ENCODE results near the gene FAM25C. TPM values are rescaled to one million over a fixed set of nuclear protein-coding genes. Genes with fewer than 3 reads are reported as not detected.
"Not testable (repeated sequence)": the region's sequence is repeated elsewhere in the genome, so short reads cannot be mapped to it uniquely, and the experiment has no call there.

FAM25C gene
- total RNA-seq (not detected), polyA plus RNA-seq (not detected), total RNA-seq (not detected)

GRCh38 chr10:47999691-48000090, at the start of gene FAM25C:
FAM25C (minus strand) TSS chr10:47999791; CDS start chr10:47999765, 26 bp downstream.
- H3K4me3 Mint-ChIP-seq; H3K4me1 Mint-ChIP-seq; ATAC-seq; POLR2A ChIA-PET; CTCF ChIA-PET; H3K27me3 ChIP-seq (ENCODE audit: control insufficient read depth in 2 of 2, insufficient read depth in 2 of 2, low read length in 2 of 2); H3K36me3 ChIP-seq (ENCODE audit: control insufficient read depth in 2 of 3, insufficient read depth in 3 of 3, low read length in 3 of 3); H3K4me3 ChIP-seq (ENCODE audit: low read length); H3K27ac Mint-ChIP-seq; H3K9me3 Mint-ChIP-seq; H3K9me3 ChIP-seq (ENCODE audit: control insufficient read depth in 2 of 3, low read length in 3 of 3); intact Hi-C loops (cut with micrococcal nuclease); H3K27ac ChIP-seq (ENCODE audit: low read depth, low read length); H3K36me3 Mint-ChIP-seq; H3K27me3 Mint-ChIP-seq; H3K4me1 ChIP-seq (ENCODE audit: control insufficient read depth in 2 of 2, insufficient read depth in 2 of 2, low read length in 2 of 2); DNase-seq: not testable (repeated sequence)

- DNase-seq; H3K9me3 ChIP-seq (ENCODE audit: control insufficient read depth in 2 of 3, low read length in 3 of 3); H3K27ac Mint-ChIP-seq; H3K4me1 ChIP-seq (ENCODE audit: control insufficient read depth in 2 of 2, insufficient read depth in 2 of 2, low read length in 2 of 2); H3K36me3 ChIP-seq (ENCODE audit: control insufficient read depth in 2 of 3, insufficient read depth in 3 of 3, low read length in 3 of 3); H3K27ac ChIP-seq (ENCODE audit: low read depth, low read length); H3K4me3 Mint-ChIP-seq; intact Hi-C loops (cut with micrococcal nuclease); H3K4me1 Mint-ChIP-seq; ATAC-seq; H3K27me3 Mint-ChIP-seq; H3K9me3 Mint-ChIP-seq; CTCF ChIA-PET; H3K36me3 Mint-ChIP-seq; H3K4me3 ChIP-seq (ENCODE audit: low read length); POLR2A ChIA-PET; H3K27me3 ChIP-seq (ENCODE audit: control insufficient read depth in 2 of 2, insufficient read depth in 2 of 2, low read length in 2 of 2): not testable (repeated sequence)
Measured at GRCh38 chr10:48044557-48044956, 45.0 kb upstream of the FAM25C start.

GRCh38 chr10:48031390-48031789, 31.8 kb upstream of the FAM25C start:
- H3K27ac Mint-ChIP-seq; H3K4me3 ChIP-seq (ENCODE audit: low read length); H3K4me1 ChIP-seq (ENCODE audit: control insufficient read depth in 2 of 2, insufficient read depth in 2 of 2, low read length in 2 of 2); H3K9me3 Mint-ChIP-seq; POLR2A ChIA-PET; H3K9me3 ChIP-seq (ENCODE audit: control insufficient read depth in 2 of 3, low read length in 3 of 3); H3K36me3 Mint-ChIP-seq; H3K4me3 Mint-ChIP-seq; intact Hi-C loops (cut with micrococcal nuclease); ATAC-seq; H3K27me3 ChIP-seq (ENCODE audit: control insufficient read depth in 2 of 2, insufficient read depth in 2 of 2, low read length in 2 of 2); H3K36me3 ChIP-seq (ENCODE audit: control insufficient read depth in 2 of 3, insufficient read depth in 3 of 3, low read length in 3 of 3); H3K27me3 Mint-ChIP-seq; DNase-seq; H3K4me1 Mint-ChIP-seq; H3K27ac ChIP-seq (ENCODE audit: low read depth, low read length); CTCF ChIA-PET: not testable (repeated sequence)

- POLR2A ChIA-PET, H3K36me3 Mint-ChIP-seq, H3K9me3 Mint-ChIP-seq: not testable (repeated sequence)
Measured at GRCh38 chr10:48002306-48002705, 2.7 kb upstream of the FAM25C start.

GRCh38 chr10:47994045-47994444, 5.5 kb downstream of the FAM25C start:
- H3K27ac Mint-ChIP-seq; H3K36me3 Mint-ChIP-seq; H3K27me3 ChIP-seq (ENCODE audit: control insufficient read depth in 2 of 2, insufficient read depth in 2 of 2, low read length in 2 of 2); H3K4me1 ChIP-seq (ENCODE audit: control insufficient read depth in 2 of 2, insufficient read depth in 2 of 2, low read length in 2 of 2); DNase-seq; ATAC-seq; H3K27me3 Mint-ChIP-seq; intact Hi-C loops (cut with micrococcal nuclease); POLR2A ChIA-PET; H3K4me3 Mint-ChIP-seq; H3K27ac ChIP-seq (ENCODE audit: low read depth, low read length); H3K9me3 ChIP-seq (ENCODE audit: control insufficient read depth in 2 of 3, low read length in 3 of 3); H3K9me3 Mint-ChIP-seq; H3K36me3 ChIP-seq (ENCODE audit: control insufficient read depth in 2 of 3, insufficient read depth in 3 of 3, low read length in 3 of 3); H3K4me3 ChIP-seq (ENCODE audit: low read length); H3K4me1 Mint-ChIP-seq; CTCF ChIA-PET: not testable (repeated sequence)

More at GRCh38 chr10:48002306-48002705, 2.7 kb upstream of the FAM25C start:
- H3K27ac Mint-ChIP-seq; H3K27me3 Mint-ChIP-seq; DNase-seq; H3K27ac ChIP-seq (ENCODE audit: low read depth, low read length); H3K9me3 ChIP-seq (ENCODE audit: control insufficient read depth in 2 of 3, low read length in 3 of 3); H3K4me1 Mint-ChIP-seq; H3K36me3 ChIP-seq (ENCODE audit: control insufficient read depth in 2 of 3, insufficient read depth in 3 of 3, low read length in 3 of 3); H3K4me3 Mint-ChIP-seq; intact Hi-C loops (cut with micrococcal nuclease); H3K4me3 ChIP-seq (ENCODE audit: low read length); H3K4me1 ChIP-seq (ENCODE audit: control insufficient read depth in 2 of 2, insufficient read depth in 2 of 2, low read length in 2 of 2); H3K27me3 ChIP-seq (ENCODE audit: control insufficient read depth in 2 of 2, insufficient read depth in 2 of 2, low read length in 2 of 2); ATAC-seq; CTCF ChIA-PET: not testable (repeated sequence)

GRCh38 chr10:47992560-47992959, 7.0 kb downstream of the FAM25C start:
- ATAC-seq; H3K4me1 ChIP-seq (ENCODE audit: control insufficient read depth in 2 of 2, insufficient read depth in 2 of 2, low read length in 2 of 2); H3K36me3 Mint-ChIP-seq; CTCF ChIA-PET; H3K27ac Mint-ChIP-seq; H3K9me3 ChIP-seq (ENCODE audit: control insufficient read depth in 2 of 3, low read length in 3 of 3); H3K4me3 Mint-ChIP-seq; DNase-seq; H3K27ac ChIP-seq (ENCODE audit: low read depth, low read length); H3K4me3 ChIP-seq (ENCODE audit: low read length); POLR2A ChIA-PET; H3K4me1 Mint-ChIP-seq; intact Hi-C loops (cut with micrococcal nuclease); H3K36me3 ChIP-seq (ENCODE audit: control insufficient read depth in 2 of 3, insufficient read depth in 3 of 3, low read length in 3 of 3); H3K9me3 Mint-ChIP-seq; H3K27me3 ChIP-seq (ENCODE audit: control insufficient read depth in 2 of 2, insufficient read depth in 2 of 2, low read length in 2 of 2); H3K27me3 Mint-ChIP-seq: not testable (repeated sequence)

GRCh38 chr10:47991706-47992105, 7.9 kb downstream of the FAM25C start:
- H3K36me3 Mint-ChIP-seq; H3K4me1 ChIP-seq (ENCODE audit: control insufficient read depth in 2 of 2, insufficient read depth in 2 of 2, low read length in 2 of 2); H3K9me3 Mint-ChIP-seq; H3K36me3 ChIP-seq (ENCODE audit: control insufficient read depth in 2 of 3, insufficient read depth in 3 of 3, low read length in 3 of 3); H3K9me3 ChIP-seq (ENCODE audit: control insufficient read depth in 2 of 3, low read length in 3 of 3); H3K27me3 ChIP-seq (ENCODE audit: control insufficient read depth in 2 of 2, insufficient read depth in 2 of 2, low read length in 2 of 2); CTCF ChIA-PET; H3K4me3 Mint-ChIP-seq; H3K27ac Mint-ChIP-seq; H3K4me1 Mint-ChIP-seq; POLR2A ChIA-PET; H3K27me3 Mint-ChIP-seq; H3K4me3 ChIP-seq (ENCODE audit: low read length); intact Hi-C loops (cut with micrococcal nuclease); DNase-seq; ATAC-seq; H3K27ac ChIP-seq (ENCODE audit: low read depth, low read length): not testable (repeated sequence)
